KBM-7 (cell line): Measurements from ENCODE around the gene ZNF600.
"Not testable (repeated sequence)": the region's sequence is repeated elsewhere in the genome, so short reads cannot be mapped to it uniquely, and the experiment has no call there.

Source experiments
- DNase-seq: peaks from one replicate; pipeline ENCODE4 v3.0.0-alpha.2; 2015
- in situ Hi-C: fragments of 300-500 bp; cut with MboI; formaldehyde crosslinking; loops from 2 replicates; pipeline ENCODE4 v1.14.3; 2020; ENCODE audit warnings: low sequenced_read_pairs, low pct_unique_long_range_greater_than_20kb, mixed read lengths

Gene ZNF600

DNA sequence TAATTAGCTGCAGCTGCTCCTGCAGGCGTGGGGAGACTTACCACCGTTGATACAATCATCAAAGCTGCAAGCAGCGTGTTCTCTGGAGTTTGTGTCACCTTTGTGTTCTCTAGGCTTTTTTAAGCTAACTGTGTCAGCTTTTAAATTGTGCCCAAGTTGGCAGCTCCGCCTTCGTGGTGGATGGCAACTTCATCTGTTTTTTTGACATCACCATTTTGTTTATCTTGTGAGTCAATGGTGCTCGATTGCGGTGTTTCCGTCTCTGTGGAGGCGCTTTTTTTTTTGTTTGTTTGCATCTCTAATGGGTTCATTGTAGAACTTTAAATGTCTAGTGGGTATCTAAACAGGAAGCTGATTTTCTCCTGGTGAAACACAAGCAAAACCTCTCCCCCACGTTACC is 40.7 kb downstream of the ZNF600 start:
- DNase-seq, in situ Hi-C loops: not testable (repeated sequence)

DNA sequence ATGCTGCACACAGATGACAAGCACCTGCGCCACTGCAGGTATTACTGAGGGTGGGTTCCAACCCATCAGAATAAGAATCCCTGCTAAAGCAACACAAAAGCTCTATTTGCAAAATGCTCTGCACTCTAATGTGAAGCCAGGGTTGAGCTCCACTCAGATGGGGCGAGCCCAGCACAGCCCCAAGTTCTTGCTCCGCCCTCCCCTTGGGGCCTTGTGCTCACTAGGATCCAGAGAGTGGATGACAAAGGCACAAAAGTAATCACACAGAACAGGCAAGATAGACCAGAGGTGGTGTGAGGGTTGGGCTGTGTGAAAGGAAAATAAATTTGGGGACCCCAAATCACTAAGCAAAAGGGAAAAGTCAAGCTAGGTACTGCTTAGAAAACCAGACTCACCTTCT is 43.5 kb downstream of the ZNF600 start:
- no peak for DNase-seq
- in situ Hi-C loops: no loop called here

DNA sequence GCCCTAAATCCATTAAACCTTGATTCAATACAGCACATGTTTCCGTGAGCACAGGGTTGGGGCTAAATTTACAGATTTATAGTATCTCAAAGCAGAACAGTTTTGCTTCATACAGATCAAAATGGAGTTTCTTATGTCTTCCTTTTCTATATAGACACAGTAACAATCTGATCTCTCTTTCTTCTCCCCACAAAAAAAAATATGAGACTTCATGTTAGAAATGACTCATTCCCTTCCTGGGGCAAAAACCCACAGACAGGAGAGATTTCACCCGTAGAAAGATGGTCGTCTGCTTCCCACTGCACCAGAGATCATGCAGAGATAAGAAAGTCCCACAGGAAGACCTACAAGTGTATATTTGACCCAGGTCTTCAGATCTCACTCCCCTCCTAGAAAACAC is 44.1 kb downstream of the ZNF600 start:
- no peak for DNase-seq
- in situ Hi-C loops: no loop called here

DNA sequence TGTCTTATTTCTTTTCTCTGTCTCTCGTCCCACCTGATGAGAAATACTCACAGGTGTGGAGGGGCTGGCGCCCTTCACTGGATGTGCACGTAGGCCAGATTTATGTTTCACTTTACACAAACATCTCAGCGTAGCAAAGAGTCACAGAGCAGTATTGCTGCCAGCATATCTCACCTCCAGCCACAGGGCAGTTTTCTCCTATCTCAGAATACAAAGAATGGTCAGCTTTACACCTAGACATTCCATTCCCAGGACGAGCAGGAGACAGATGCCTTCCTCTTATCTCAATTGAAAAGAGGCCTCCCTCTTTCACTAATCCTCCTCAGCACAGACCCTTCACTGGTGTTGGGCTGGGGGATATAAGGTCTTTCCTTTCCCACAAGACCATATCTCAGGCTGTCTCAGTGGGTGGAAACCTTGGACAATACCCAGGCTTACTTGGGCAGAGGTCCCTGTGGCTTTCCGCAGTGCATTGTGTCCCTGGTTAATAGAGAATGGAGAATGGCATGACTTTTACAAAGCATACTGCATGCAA is 44.6 kb downstream of the ZNF600 start:
- in situ Hi-C loops: no loop called here
- DNase-seq: no peak

DNA sequence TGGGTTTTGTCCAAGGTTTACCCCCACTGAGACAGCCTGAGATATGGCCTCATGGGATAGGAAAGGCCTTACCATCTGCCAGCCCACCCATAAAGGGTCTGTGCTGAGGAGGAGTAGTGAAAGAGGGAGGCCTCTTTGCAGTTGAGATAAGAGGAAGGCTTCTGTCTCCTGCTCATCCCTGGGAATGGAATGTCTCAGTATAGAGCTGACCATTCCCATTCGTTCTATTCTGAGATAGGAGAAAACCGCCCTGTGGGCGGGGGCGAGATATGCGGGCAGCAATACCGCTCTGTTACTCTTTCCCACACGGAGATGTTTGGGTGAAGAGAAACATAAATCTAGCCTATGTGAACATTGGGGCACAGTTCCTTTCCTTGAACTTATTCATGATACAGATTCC is 45.2 kb downstream of the ZNF600 start:
- DNase-seq, in situ Hi-C loops: not testable (repeated sequence)

DNA sequence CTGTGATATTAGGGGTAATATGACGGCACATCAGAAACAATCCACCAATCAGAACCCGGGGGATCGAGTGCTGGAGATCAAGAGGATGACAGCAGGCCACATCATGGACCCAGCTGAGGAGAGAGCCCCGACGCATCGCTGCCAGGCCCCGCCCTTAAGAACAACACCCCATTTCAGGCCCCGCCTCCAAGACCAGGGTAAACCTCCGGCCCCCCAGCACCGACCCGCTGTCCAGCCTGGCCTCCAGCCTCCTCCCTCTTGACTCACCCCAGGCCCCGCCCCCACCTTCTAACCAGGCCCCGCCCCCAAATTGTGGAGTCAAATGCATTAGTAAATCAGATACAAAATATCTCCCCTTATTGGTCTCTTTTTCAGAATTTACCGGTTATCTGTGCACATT is 47.0 kb downstream of the ZNF600 start:
- DNase-seq: no peak
- in situ Hi-C loops: no loop called here

DNA sequence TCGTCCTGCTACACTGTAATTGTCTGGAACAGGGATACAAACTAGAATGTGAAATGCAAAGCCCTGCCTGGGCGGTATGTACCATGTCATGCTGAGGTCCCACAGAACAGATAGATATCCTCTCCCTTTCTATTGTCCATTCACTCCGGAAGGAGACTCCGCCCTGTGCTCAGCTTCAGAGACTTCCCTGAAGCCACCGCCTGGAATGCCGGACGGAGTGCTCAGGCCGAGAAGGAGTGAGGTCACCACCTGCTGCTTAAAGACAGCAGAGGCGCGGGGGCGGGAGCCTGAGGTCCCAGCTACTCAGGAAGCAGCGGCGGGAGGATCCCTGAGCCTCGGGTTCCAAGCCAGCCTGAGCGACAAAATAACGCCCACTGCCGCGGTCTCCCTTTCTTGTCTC is 50.9 kb downstream of the ZNF600 start:
- DNase-seq: no peak
- in situ Hi-C loops: no loop called here

DNA sequence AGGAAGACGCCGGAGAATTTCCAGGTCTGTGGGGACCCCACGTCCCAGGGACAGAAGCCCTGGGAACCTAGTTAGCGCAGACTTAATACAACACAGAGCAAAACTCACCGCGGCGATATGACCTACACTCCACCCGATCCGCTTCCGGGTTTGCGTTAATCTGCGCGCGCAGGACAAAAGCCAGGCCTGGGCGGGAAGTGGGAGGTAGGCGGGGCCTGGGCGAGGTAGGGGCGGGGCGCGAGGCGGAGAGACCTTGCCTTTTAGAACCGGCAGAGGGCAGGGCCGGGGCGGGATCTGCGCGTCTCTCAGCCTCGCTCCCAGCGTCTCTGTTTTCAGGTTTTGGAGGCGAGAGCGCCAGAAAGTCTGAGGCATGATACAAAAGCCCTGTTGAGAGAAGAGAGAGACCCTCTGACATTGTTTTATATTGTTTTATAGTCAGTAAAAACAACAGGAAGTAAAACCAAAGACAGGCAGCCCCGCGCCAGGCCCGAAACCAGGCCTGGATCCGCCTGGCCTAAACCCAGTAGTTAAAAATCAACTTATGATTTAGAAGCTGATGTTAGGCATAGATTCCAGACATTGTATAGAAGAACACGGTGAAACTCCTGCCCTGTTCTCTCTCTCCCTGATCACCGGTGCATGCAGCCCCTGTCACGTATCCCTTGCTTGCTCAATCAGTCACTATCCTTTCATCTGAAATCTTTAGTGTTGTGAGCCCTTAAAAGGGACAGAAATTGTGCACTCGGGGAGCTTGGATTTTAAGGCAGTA is 51.5 kb downstream of the ZNF600 start, which contains the start of gene ZNF611:
ZNF611 (minus strand) TSS at position 152 of the 769 bp plus-strand sequence. CDS start 19,150 bp downstream, outside the sequence.
- in situ Hi-C loops: no loop called here

DNA sequence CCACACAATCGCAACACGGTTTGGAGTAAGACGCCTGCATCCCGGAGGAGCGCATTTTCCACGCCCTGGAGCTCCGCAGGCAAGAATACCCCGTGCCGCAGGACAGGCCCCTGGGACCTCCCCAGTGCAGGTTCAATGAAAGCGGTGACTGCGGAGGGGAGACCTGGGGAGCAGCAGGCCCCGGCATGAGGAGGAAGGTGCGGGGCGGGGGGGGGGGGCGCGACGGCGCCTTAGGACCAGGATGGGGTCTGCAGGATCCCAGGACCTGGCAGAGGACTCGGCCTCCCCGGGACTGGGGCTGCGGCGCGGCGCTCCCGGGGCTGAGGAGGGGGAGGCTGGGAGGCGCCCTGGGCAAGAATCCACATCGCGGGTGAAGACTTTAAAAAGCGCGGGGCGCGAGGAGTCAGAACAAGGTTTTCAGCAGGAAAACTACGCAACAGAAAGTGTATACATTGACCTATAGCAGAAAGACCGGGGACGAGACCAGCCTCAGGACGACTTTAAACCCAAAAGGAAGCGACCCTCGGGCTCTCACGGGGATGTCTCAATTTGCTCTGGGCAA is 52.2 kb downstream of the ZNF600 start:
- in situ Hi-C loops: no loop called here
- DNase-seq: no peak

More for the DNA sequence above, 51.5 kb downstream of the ZNF600 start, which contains the start of gene ZNF611:
- DNase-seq: peak; percentile 96

DNA sequence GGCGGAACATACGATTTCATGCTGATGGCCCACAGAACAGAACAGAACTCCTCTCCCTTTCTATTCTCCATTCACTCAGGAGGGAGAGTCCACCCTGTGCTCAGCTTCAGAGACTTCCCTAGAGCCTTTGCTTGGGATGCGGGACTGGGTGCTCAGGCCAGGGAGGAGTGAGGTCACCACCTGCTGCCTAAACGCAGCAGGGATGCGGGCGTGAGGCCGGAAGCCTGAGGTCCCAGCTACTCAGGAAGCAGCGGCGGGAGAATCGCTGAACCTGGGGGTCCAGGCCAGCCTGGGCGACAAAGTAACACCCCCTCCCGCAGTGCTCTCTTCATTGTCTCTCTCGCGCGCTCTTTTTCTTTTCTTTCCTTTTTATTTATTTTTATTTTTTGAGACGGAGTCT is 60.5 kb downstream of the ZNF600 start:
- DNase-seq, in situ Hi-C loops: not testable (repeated sequence)

DNA sequence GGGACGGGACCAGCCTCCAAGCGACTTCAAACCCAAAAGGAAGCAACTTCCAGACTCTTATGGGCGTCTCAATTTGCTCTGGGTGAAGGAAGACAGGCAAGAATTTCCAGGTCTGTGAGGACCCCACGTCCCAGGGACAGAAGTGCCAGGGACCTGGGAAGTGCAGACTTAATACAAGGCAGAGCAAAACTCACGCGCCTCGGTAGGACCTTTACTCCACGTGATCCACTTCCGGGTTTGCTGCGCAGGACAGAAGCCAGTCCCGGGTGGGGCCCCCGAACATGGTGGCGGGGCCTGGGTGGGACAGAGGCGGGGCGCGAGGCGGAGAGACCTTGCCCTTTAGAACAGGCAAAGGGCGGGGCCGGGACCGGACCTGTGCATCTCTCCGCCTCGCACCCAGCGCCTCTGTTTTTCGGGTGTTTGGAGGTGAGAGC is 61.0 kb downstream of the ZNF600 start:
- in situ Hi-C loops: no loop called here

DNA sequence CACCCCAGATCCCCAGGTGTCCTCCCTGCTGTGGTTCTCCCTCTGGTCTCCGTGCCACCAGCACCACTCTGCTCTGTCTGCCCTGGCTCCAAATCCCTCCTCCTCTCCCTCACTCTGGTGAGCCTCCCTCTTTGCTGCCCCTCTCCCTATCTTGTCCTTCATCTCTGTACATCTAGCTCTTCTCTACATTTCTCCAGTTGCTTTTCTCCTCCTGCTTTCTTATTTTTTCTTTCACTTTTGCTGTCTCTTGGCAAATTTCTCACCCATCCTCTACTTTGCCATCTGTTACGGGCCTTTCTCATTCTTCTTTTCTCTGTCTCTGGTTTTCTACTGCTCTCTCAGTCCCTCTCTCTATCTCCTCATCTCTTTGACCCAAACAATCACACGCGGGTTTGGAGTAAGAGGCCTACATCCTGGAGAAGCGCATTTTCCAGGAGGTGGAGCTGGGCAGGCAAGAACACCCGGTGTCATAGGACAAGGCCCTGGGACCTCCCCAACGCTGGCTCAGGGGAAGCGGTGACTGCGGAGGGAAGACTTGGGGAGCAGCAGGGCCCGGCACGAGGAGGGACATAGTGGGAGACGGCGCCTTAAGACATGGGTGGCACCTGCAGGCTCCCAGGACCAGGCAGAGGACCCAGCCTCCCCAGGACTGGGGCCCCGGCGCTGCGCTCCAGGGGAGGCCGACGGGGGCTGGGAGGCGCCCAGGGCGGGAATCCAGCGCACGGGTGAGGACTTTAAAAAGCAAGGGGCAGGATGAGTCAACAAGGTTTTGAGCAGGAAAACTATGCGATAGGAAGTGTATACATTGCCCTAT is 61.7 kb downstream of the ZNF600 start:
- DNase-seq: no peak
- in situ Hi-C loops: no loop called here

More for the DNA sequence above, 61.0 kb downstream of the ZNF600 start:
- DNase-seq: no peak

DNA sequence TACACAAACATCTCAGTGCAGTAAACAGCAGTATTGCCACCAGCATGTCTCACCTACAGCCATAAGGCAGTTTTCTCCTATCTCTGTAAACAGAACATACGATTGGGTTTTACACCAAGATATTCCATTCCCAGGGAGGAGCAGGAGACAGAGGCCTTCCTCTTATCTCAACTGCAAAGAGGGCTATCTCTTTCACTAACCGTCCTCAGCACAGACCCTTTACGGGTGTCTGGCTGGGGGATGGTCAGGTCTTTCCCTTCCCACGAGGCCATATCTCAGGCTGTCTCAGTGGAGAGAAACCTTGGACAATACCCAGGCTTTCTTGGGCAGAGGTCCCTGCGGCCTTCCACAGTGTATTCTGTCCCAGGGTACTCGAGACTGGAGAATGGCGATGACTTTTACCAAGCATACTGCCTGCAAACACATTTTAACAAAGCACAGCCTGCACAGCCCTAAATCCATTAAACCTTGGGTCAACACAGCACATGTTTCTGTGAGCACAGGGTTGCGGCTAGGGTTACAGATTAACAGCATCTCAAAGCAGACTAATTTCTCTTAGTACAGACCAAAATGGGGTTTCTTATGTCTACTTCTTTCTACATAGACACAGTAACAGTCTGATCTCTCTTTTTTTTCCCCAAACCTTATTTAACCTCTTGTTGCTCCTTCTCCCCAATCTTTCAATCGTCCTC is 62.5 kb downstream of the ZNF600 start:
- in situ Hi-C loops, DNase-seq: not testable (repeated sequence)

DNA sequence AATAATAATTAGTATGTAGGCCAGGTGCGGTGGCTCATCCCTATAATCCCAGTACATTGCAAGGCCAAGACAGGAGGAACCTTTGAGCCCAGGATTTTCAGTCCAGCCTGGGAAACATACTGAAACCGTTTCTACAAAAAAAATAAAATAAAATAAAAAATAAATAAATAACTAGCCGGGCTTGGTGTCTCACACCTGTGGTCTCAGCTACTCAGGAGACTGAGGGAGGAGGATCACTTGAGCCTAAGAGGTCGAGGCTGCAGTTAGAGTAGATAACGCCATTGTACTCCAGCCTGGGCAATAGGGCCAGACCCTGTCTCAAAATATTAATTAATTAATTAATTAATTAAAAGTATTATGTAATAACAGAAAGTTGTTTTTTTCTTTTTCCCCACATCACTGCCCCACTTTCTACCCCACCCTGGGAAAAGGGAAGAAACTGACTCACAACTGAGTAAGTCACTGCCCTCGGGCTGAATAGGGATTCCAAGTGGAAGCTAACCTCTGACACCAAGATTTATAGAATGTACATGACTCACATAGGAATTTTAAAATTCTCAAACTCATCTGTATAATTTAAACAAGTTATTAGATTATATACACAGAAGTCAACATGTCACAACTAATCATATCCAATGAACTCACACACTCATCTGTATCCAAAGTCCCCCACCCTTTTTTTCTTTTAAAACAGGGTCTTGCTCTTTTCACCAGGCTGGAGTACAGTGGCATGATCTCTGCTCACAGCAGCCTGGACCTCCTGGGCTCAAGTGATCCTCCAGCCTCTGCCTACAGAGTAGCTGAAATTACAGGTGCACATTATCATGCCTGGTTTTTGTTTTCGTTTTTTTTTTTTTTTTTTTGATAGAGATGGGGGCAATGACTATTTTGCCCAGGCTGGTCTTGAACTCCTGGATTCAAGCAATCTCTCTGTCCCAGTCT is 64.3 kb downstream of the ZNF600 start:
- DNase-seq: no peak
- in situ Hi-C loops: no loop called here

DNA sequence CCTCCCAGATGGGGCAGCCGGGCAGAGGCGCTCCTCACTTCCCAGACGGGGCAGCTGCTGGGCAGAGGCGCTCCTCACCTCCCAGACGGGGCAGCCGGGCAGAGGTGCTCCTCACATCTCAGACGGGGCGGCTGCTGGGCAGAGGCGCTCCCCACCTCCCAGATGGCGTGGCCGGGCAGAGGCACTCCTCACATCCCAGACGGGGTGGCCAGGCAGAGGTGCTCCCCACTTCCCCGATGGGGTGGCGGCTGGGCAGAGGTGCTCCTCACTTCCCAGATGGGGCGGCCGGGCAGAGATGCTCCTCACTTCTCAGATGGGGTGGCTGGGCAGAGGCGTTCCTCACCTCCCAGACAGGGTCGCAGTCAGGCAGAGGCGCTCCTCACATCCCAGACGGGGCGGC is 66.0 kb downstream of the ZNF600 start:
- in situ Hi-C loops, DNase-seq: not testable (repeated sequence)

DNA sequence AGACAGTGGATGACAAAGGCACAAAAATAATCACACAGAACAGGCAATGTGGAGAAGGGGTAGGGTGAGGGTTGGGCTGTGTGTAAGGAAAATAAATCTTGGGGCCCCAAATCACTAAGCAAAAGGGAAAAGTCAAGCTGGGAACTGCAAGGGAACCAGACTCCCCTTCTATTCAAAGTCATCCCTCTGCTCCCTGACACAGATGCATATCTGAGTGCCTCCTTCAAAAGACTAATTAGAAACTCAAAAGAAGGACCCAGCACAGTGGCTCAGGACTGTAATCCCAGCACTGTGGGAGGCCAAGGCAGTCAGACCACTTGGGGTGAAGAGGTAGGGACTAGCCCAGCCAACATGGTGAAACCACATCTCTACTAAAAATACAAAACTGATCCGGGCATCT is 70.1 kb downstream of the ZNF600 start:
- DNase-seq: no peak
- in situ Hi-C loops: no loop called here

DNA sequence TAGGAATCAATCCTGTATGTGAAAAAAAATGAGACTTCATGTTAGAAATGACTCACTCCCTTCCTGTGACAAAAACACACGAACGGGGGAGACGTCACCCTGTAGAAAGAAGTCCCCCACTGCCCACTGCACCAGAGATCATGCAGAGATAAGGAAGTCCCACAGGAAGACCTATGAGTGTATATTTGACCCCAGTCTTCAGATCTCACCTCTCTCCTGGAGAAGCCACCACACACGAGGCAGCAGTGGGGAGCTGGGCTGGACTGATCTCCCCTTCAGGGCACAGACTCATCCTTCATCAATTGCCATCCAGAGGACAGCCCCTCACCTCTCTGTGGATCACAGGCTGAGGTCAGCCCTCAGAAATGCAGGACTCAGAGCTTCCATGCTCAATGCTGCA is 70.7 kb downstream of the ZNF600 start:
- in situ Hi-C loops, DNase-seq: not testable (repeated sequence)

DNA sequence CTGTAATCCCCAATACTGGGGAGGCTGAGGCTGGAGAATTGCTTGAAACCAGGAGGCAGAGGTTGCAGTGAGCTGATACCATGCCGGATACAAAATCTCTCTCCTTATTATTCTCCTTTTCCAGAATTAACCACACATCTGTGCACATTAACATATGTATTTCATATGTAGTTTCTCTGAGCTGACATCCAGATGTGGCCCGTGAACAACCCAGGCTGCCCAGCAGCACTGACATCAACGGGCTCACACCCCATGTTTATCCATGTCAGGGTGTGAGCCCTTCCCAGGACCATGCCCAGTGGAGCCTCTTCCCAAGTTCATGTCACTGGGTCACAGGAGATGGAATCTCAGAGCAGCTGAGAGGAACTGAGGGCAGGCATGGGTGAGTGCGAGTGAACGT is 71.3 kb downstream of the ZNF600 start:
- in situ Hi-C loops, DNase-seq: not testable (repeated sequence)
